ENCODE measurements around the gene PPP1R3F. TPM values are rescaled to one million over a fixed set of nuclear protein-coding genes. Genes with fewer than 3 reads are reported as not detected.
A peak's percentile ranks its signal among the peaks of the same experiment; 100 is the strongest.

The PPP1R3F gene
- total RNA-seq, 2 donors from 2014 or later: 3.9 to 24.9 TPM

- intact Hi-C loops (cut with DNase I): loop anchor here (10.0 kb wide), 1 partner anchor 72 kb away; no protein-coding TSS in a partner anchor
- Histone ChIP-seq H3K9me3 (no peaks in the 10 kb centered on the region), H3K4me3 (no peak overlapping the region), H3K36me3 (no peaks in the 10 kb centered on the region), H3K27me3 (replicated peaks; ENCODE audit: insufficient read depth) (no peaks in the 10 kb centered on the region), H3K4me1 (replicated peaks) (no peaks in the 10 kb centered on the region), H3K27ac (no peak overlapping the region)
- TF ChIP-seq, protein P1, sequence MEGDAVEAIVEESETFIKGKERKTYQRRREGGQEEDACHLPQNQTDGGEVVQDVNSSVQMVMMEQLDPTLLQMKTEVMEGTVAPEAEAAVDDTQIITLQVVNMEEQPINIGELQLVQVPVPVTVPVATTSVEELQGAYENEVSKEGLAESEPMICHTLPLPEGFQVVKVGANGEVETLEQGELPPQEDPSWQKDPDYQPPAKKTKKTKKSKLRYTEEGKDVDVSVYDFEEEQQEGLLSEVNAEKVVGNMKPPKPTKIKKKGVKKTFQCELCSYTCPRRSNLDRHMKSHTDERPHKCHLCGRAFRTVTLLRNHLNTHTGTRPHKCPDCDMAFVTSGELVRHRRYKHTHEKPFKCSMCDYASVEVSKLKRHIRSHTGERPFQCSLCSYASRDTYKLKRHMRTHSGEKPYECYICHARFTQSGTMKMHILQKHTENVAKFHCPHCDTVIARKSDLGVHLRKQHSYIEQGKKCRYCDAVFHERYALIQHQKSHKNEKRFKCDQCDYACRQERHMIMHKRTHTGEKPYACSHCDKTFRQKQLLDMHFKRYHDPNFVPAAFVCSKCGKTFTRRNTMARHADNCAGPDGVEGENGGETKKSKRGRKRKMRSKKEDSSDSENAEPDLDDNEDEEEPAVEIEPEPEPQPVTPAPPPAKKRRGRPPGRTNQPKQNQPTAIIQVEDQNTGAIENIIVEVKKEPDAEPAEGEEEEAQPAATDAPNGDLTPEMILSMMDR (IDR thresholded peaks at IDR 0.05): no peak
- TF ChIP-seq POLR2A (IDR thresholded peaks at IDR 0.05) (no peak), POLR2AphosphoS5 (IDR thresholded peaks at IDR 0.05) (no peak)
- WGBS: 70% methylated on average over 7 of the region's 10 CpGs
- no peak for DNase-seq (ENCODE audit: low spot score)
Measured at GRCh38 chrX:49266523-49267445, 2.8 kb upstream of the PPP1R3F start.

DNA sequence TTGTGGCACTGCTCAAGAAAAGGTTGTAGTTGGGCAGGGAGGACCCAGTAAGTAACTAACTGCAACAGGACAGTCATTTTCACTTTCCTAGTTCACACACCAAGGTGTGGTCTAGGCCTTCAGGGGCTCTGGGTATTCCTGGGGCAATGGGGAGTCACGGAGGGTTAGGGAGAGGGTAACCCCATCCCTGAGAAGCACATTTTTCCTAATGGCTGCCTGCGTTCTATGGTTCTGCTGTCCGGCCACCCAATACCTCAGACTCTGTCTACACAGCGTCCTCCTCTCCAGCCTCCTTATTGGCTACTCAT, 937 bp upstream of the PPP1R3F start:
- TF ChIP-seq POLR2A (IDR thresholded peaks at IDR 0.05) (no peak), POLR2AphosphoS5 (IDR thresholded peaks at IDR 0.05) (no peak)
- TF ChIP-seq, protein P1 (IDR thresholded peaks at IDR 0.05): no peak
- 0% methylated on average over 3 of the region's 4 CpGs for WGBS
- no peaks in the 10 kb centered on the region for H3K9me3 ChIP-seq
- no peaks in the 10 kb centered on the region for H3K4me1 ChIP-seq (replicated peaks)
- no peaks in the 10 kb centered on the region for H3K27me3 ChIP-seq (replicated peaks; ENCODE audit: insufficient read depth)
- no peaks in the 10 kb centered on the region for H3K36me3 ChIP-seq
- intact Hi-C loops (cut with DNase I): loop anchor here (10.0 kb wide), 1 partner anchor 74 kb away; no protein-coding TSS in a partner anchor
- DNase-seq (ENCODE audit: low spot score): no peak
- peak overlapping the region; percentile 89 to 92 for H3K27ac ChIP-seq
- peak overlapping the region; percentile 54 to 57 for H3K4me3 ChIP-seq

DNA sequence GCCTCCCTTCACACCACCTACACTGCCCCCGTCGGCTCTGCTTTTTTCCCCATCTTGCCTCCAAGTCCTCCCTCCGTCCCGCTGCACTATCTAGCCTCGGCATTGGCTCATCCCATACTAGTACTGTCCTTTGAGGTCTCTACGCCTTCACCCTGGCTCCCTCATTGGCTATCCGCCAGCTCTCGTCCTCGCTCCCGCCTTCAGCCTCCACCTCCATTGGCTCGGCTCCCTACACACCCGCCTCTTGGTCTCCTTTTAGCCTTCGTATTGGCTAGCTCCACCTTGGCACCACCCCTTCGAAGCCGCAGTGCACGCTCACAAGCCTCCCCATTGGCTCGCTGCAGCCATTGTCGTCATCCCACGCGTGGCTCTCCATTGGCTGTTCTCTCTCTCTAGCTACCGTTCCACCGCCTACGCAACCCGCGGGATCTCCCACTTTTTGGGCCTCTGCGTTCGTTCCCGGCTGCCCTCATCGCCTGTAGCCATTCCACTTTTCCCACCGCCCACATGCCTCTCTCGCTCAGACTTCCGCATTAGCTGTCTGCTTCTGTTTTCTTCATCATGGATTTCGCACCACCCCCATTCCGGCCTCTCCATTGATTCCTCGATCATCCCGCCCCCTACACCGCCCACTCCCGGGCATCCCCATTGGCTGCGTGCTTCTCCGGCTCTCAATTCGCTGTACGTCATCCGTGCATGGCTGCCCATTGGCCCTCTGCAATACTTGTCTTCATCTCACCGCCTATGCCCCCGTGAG, 405 bp upstream of the PPP1R3F start:
- TF ChIP-seq, protein P1 (IDR thresholded peaks at IDR 0.05): peak in 1 of 4 experiments; percentile 7
- TF ChIP-seq POLR2AphosphoS5 (IDR thresholded peaks at IDR 0.05): peak; percentile 83
- peak; percentile 45 for TF ChIP-seq POLR2A (IDR thresholded peaks at IDR 0.05)
- Histone ChIP-seq H3K27me3 (replicated peaks; ENCODE audit: insufficient read depth) (no peaks in the 10 kb centered on the region), H3K27ac (peak overlapping the region; percentile 89 to 92), H3K4me3 (peak overlapping the region; percentile 54 to 57), H3K9me3 (no peaks in the 10 kb centered on the region), H3K36me3 (no peaks in the 10 kb centered on the region), H3K4me1 (replicated peaks) (no peaks in the 10 kb centered on the region)
- under 1% methylated on average over 38 of the region's 45 CpGs for WGBS
- DNase-seq (ENCODE audit: low spot score): peak; percentile 95
- intact Hi-C loops (cut with DNase I): loop anchor here (10.0 kb wide), 1 partner anchor 74 kb away; no protein-coding TSS in a partner anchor

- 83% methylated on average over 5 of the region's 66 CpGs for WGBS
- intact Hi-C loops (cut with DNase I): no loop called here
- Histone ChIP-seq H3K4me3 (peak overlapping the region; percentile 54 to 57), H3K4me1 (replicated peaks) (no peaks in the 10 kb centered on the region), H3K27ac (peak overlapping the region; percentile 89 to 92), H3K9me3 (no peaks in the 10 kb centered on the region), H3K27me3 (replicated peaks; ENCODE audit: insufficient read depth) (no peaks in the 10 kb centered on the region), H3K36me3 (no peaks in the 10 kb centered on the region)
- no peak for DNase-seq (ENCODE audit: low spot score)
- no peak for TF ChIP-seq POLR2AphosphoS5 (IDR thresholded peaks at IDR 0.05)
- TF ChIP-seq POLR2A (IDR thresholded peaks at IDR 0.05): no peak
- TF ChIP-seq, protein P1 (IDR thresholded peaks at IDR 0.05): no peak
Measured at GRCh38 chrX:49270249-49270921, 792 bp downstream of the PPP1R3F start.

Measured in prostate gland (tissue), 2 donors.